Measurements from ENCODE around the gene AATF.

DNA sequence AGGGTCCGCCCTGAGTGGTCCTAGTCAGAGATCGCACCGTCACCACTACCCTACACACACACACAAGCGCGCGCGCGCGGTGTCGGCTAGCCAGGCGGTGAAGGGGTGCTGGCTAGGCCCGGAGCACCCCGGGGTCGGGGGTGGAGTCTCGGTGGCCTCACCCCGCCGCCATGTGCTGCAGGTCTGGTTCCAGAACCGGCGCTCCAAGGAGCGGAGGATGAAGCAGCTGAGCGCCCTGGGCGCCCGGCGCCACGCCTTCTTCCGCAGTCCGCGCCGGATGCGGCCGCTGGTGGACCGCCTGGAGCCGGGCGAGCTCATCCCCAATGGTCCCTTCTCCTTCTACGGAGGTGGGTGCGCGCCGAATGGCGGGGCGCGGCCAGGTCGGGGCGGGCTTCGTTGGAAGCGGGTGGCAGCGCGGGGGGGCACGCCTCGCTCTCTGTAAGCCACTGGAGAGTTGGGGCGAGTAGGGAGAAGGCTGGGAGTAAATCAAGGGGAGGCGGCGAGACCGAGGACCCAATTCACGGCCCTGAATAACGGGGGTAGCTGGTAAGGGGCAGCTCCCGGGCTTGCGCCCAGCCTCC lies 6.6 kb upstream of the AATF start:
- TF ChIP-seq EZH2 (IDR thresholded peaks at IDR 0.05; ENCODE audit: borderline replicate concordance) = peak; percentile 96
- TF ChIP-seq, protein P1, sequence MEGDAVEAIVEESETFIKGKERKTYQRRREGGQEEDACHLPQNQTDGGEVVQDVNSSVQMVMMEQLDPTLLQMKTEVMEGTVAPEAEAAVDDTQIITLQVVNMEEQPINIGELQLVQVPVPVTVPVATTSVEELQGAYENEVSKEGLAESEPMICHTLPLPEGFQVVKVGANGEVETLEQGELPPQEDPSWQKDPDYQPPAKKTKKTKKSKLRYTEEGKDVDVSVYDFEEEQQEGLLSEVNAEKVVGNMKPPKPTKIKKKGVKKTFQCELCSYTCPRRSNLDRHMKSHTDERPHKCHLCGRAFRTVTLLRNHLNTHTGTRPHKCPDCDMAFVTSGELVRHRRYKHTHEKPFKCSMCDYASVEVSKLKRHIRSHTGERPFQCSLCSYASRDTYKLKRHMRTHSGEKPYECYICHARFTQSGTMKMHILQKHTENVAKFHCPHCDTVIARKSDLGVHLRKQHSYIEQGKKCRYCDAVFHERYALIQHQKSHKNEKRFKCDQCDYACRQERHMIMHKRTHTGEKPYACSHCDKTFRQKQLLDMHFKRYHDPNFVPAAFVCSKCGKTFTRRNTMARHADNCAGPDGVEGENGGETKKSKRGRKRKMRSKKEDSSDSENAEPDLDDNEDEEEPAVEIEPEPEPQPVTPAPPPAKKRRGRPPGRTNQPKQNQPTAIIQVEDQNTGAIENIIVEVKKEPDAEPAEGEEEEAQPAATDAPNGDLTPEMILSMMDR (IDR thresholded peaks at IDR 0.05; ENCODE audit: poor library complexity) = no peak
- peak; percentile 93 for TF ChIP-seq EZH2phosphoT487 (IDR thresholded peaks at IDR 0.05; ENCODE audit: low read depth, severe bottlenecking, unreplicated experiment)

All from hepatocyte (in vitro differentiated cells).